Stimulated activated CD4-positive, alpha-beta T cell treated with anti-CD3 and anti-CD28 coated beads, TNF-alpha, amount 100 ng/mL, for 4 hours (primary cell): ENCODE measurements around the gene MIA2.
"Not testable (repeated sequence)": the region's sequence is repeated elsewhere in the genome, so short reads cannot be mapped to it uniquely, and the experiment has no call there.

Experiments used
- DNase-seq, 3 experiments: peaks; one replicate each; pipeline ENCODE4 v3.0.0-alpha.2; 2020; ENCODE audit warnings: low read depth in 3 of 3

Gene MIA2

GRCh38 chr14:39231751-39232553 lies 1.8 kb upstream of the MIA2 start:
- peak in 1 of 3 experiments; percentile 7 for DNase-seq

- no peak for DNase-seq
These were observed 930 bp upstream of the MIA2 start for GRCh38 chr14:39232554-39233415.

GRCh38 chr14:39234986-39235385 lies 1.3 kb downstream of the MIA2 start:
- not testable (repeated sequence) for DNase-seq

GRCh38 chr14:39235466-39235865 lies 1.8 kb downstream of the MIA2 start:
- not testable (repeated sequence) for DNase-seq

GRCh38 chr14:39240769-39241168 lies 7.1 kb downstream of the MIA2 start:
- DNase-seq: no peak

GRCh38 chr14:39241637-39242036 lies 7.9 kb downstream of the MIA2 start:
- DNase-seq: no peak

- no peak for DNase-seq
These were observed 10.1 kb downstream of the MIA2 start for GRCh38 chr14:39243831-39244230.

- no peak for DNase-seq
These were observed 12.9 kb downstream of the MIA2 start for GRCh38 chr14:39246618-39247017.

- no peak for DNase-seq
These were observed 13.5 kb downstream of the MIA2 start for GRCh38 chr14:39247256-39247655.

- DNase-seq: no peak
These were observed 17.8 kb downstream of the MIA2 start for GRCh38 chr14:39251547-39251946.

GRCh38 chr14:39257388-39257787 lies 23.7 kb downstream of the MIA2 start:
- DNase-seq: not testable (repeated sequence)

- DNase-seq: no peak
These were observed 25.2 kb downstream of the MIA2 start for GRCh38 chr14:39258782-39259545.

GRCh38 chr14:39260161-39260560 lies 26.4 kb downstream of the MIA2 start:
- not testable (repeated sequence) for DNase-seq

GRCh38 chr14:39262214-39262613 lies 28.5 kb downstream of the MIA2 start:
- not testable (repeated sequence) for DNase-seq

GRCh38 chr14:39264057-39264456 lies 30.3 kb downstream of the MIA2 start:
- no peak for DNase-seq

GRCh38 chr14:39264558-39264957 lies 30.8 kb downstream of the MIA2 start:
- DNase-seq: no peak

- no peak for DNase-seq
These were observed 31.3 kb downstream of the MIA2 start for GRCh38 chr14:39265033-39265432.

GRCh38 chr14:39265806-39266524 lies 32.2 kb downstream of the MIA2 start:
- DNase-seq: no peak

- DNase-seq: no peak
These were observed 32.8 kb downstream of the MIA2 start for GRCh38 chr14:39266525-39266870.

- peak; percentile 58 to 60 (median 60) for DNase-seq
These were observed 33.3 kb downstream of the MIA2 start for GRCh38 chr14:39266871-39267607.

GRCh38 chr14:39267608-39268005 lies 33.9 kb downstream of the MIA2 start:
- DNase-seq: no peak
